Stomach (tissue), 9 donors: ENCODE measurements around the gene LRRC15. TPM values are rescaled to one million over a fixed set of nuclear protein-coding genes. Genes with fewer than 3 reads are reported as not detected.

ENCODE experiments used
- DNase-seq, 2 donors: peaks; one replicate each; pipeline versions ENCODE4 v3.0.0 to v3.0.0-alpha.2; 2013 to 2019
- H3K27ac ChIP-seq, 5 donors: fragments of 200-600 bp in 4 of 5; sonication (generic) in 4 of 5; one replicate each; pipeline ENCODE4 v1.5.1; 2013 to 2019; ENCODE audit warnings: mild to moderate bottlenecking in 1 of 5, moderate library complexity in 1 of 5
- H3K27me3 ChIP-seq, 3 donors: fragments of 200-600 bp; sonication (generic); one replicate each; pipeline ENCODE4 v1.5.1; 2017 to 2019; ENCODE audit warnings: mixed run types in 1 of 3
- H3K36me3 ChIP-seq, 4 donors: fragments of 200-600 bp; sonication (generic); 1 replicate in 3 of 4; 2 replicates in 1 of 4; pipeline ENCODE4 v1.5.1; 2016 to 2019
- H3K4me1 ChIP-seq, 4 donors: fragments of 200-600 bp; sonication (generic); one replicate each; pipeline ENCODE4 v1.5.1; 2016 to 2019
- H3K4me3 ChIP-seq, 4 donors: fragments of 200-600 bp; sonication (generic) in 3 of 4; one replicate each; pipeline ENCODE4 v1.5.1; 2016 to 2019; ENCODE audit warnings: mild to moderate bottlenecking in 1 of 4
- H3K9me3 ChIP-seq, 4 donors: fragments of 200-600 bp; sonication (generic); one replicate each; pipeline ENCODE4 v1.5.1; 2016 to 2019
- EP300 ChIP-seq: sonication (generic); formaldehyde crosslinking; IDR thresholded peaks from one replicate; pipeline ENCODE4 v1.6.1; 2017; ENCODE audit warnings: antibody characterized with exemption
- POLR2A ChIP-seq, 4 donors: fragments of 450-650 bp; IDR thresholded peaks; one replicate each; pipeline ENCODE4 v1.6.1; 2016; ENCODE audit warnings: antibody characterized with exemption in 4 of 4, control low read depth in 2 of 4, mild to moderate bottlenecking in 1 of 4, moderate library complexity in 1 of 4
- POLR2AphosphoS5 ChIP-seq, 3 donors: sonication (generic); formaldehyde crosslinking; IDR thresholded peaks; one replicate each; pipeline ENCODE4 v1.6.1; 2016; ENCODE audit warnings: antibody characterized with exemption in 3 of 3
- WGBS, 5 donors: extraction: QIAGEN DNeasy Blood & Tissue Kit in 3 of 5; methylation state at CpG; one replicate each; pipeline versions ENCODE4 v1.1.5 to v1.1.7; 2013 to 2018; 5-methylcytosine and 5-hydroxymethylcytosine counted together
- intact Hi-C: fragments of 100-400 bp; cut with DNase I; formaldehyde crosslinking; loops from one replicate; pipeline ENCODE4 v1.15.1; 2023; ENCODE audit warnings: low total_unique reads
- polyA plus RNA-seq, 3 donors: library from polyadenylated mRNA; stranded (reverse); fragments of 200-250 nt; gene quantifications; one replicate each; pipeline ENCODE4 v1.2.3, GENCODE V29; 2013
- total RNA-seq, 5 donors: library from RNA; depleted of rRNA; stranded (reverse); fragments of >200 nt; gene quantifications; one replicate each; pipeline versions ENCODE4 v1.1.0 to v1.2.3, GENCODE V29; 2014 to 2016
- TF ChIP-seq, protein P1 (sequence below), 7 experiments: fragments of 450-650 bp in 4 of 7; fragments of 200-600 bp in 3 of 7; sonication (generic) in 3 of 7; IDR thresholded peaks; one replicate each; pipeline ENCODE4 v1.5.1; 2016 to 2019; ENCODE audit warnings: antibody characterized with exemption in 7 of 7, control low read depth in 2 of 7, mild to moderate bottlenecking in 1 of 7
- donor health status: healthy with polysubstance abuse.
- donor health status: Bipolar disorder and iron deficiency.
- donor health status: healthy.

Gene LRRC15
- total and polyA plus RNA-seq, 8 donors, result 0.03 to 1.7 (median 0.43) TPM; not detected in 3

DNA sequence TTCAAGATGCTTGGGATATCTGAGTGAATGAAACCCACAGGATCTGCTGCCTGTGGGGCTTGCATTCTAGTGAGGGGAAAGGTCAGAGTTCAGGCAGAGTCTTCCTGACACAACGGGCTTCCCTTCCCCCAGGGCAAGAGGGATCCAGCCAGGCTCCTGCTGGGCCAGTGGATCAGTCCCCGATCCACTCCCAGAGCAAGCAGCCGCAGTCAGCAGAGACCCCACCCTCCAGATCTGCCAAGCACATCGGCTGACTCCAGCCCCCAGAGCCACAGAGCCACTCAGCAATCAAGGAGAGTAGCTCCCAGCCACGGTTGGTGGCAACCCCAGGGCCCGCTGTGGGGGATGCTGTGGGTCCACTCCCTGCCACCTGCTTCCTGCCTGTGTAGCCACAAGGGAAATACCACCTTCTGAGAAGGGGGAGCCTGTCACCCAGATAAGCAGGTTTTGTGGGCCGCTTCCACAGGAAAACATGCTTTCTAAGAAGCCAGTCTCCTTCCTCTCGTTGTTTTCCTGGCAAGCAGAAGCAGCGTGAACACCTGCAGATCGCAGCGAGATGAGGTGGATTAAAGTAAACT lies 63.3 kb downstream of the LRRC15 start:
- peaks cover 0 to 7% (median 0%) of the 10 kb centered on the region in 3 donors for H3K27me3 ChIP-seq
- 30 to 50% (median 36%) methylated on average over 6 to 11 of the region's 11 CpGs for WGBS, 5 donors
- peaks cover 0 to 12% (median 2%) of the 10 kb centered on the region in 4 donors for H3K4me1 ChIP-seq
- no peak overlapping the region for H3K4me3 ChIP-seq
- TF ChIP-seq EP300 (no peak), POLR2A (IDR thresholded peaks at IDR 0.05) (no peak), POLR2AphosphoS5 (IDR thresholded peaks at IDR 0.05) (no peak)
- TF ChIP-seq, protein P1, sequence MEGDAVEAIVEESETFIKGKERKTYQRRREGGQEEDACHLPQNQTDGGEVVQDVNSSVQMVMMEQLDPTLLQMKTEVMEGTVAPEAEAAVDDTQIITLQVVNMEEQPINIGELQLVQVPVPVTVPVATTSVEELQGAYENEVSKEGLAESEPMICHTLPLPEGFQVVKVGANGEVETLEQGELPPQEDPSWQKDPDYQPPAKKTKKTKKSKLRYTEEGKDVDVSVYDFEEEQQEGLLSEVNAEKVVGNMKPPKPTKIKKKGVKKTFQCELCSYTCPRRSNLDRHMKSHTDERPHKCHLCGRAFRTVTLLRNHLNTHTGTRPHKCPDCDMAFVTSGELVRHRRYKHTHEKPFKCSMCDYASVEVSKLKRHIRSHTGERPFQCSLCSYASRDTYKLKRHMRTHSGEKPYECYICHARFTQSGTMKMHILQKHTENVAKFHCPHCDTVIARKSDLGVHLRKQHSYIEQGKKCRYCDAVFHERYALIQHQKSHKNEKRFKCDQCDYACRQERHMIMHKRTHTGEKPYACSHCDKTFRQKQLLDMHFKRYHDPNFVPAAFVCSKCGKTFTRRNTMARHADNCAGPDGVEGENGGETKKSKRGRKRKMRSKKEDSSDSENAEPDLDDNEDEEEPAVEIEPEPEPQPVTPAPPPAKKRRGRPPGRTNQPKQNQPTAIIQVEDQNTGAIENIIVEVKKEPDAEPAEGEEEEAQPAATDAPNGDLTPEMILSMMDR (IDR thresholded peaks at IDR 0.05), result no peak
- intact Hi-C loops, result no loop called here
- no peak overlapping the region for H3K27ac ChIP-seq
- H3K9me3 ChIP-seq, result no peaks in the 10 kb centered on the region
- DNase-seq, result peak in 1 of 2 donors; percentile 72
- no peaks in the 10 kb centered on the region for H3K36me3 ChIP-seq

DNA sequence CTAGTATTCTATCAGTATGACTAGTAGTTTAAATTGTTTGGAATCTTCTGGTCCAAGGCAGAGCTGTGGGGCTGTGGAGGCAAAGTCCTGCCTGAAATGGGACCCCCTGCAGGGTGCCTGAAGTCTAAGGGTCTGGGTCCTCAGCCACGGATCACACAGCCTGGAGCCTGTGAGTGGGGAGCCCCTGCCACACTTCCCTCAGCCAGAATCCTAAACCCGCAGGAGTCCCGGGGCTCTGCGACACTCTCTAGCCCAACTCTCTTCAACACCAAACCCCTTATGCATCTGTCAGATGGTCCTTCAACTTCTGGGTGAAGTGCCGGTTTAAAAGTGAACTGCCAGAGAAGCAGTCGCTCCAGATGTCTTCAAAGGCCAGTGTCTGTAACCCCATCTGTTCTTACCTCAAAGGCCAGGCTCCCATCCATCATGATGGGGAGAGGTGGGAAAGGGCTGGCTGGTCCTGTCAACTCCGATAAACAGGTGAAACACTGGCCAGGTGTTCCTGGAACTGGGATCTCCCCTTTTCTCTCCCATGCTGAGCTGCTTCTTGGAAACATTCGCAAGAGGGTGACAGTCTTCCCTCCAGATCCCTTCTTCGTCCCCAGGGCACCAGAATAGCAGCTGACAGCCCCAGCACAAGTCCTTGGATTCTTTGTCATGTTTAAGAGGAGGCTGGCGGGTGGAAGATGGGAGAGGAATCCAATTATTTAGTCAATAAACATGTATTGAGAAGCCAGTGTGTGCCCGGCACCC lies 64.0 kb downstream of the LRRC15 start:
- no peak overlapping the region for H3K4me3 ChIP-seq
- H3K27ac ChIP-seq, result no peak overlapping the region
- TF ChIP-seq EP300 (no peak), POLR2A (IDR thresholded peaks at IDR 0.05) (no peak), POLR2AphosphoS5 (IDR thresholded peaks at IDR 0.05) (no peak)
- TF ChIP-seq, protein P1 (IDR thresholded peaks at IDR 0.05), result no peak
- H3K27me3 ChIP-seq, result peaks cover 0 to 7% (median 0%) of the 10 kb centered on the region in 3 donors
- DNase-seq, result no peak
- H3K4me1 ChIP-seq, result peaks cover 2 to 12% (median 7%) of the 10 kb centered on the region in 4 donors
- 89 to 96% (median 93%) methylated on average over 11 of the region's 11 CpGs for WGBS, 5 donors
- no peaks in the 10 kb centered on the region for H3K9me3 ChIP-seq
- H3K36me3 ChIP-seq, result no peaks in the 10 kb centered on the region
- intact Hi-C loops, result no loop called here

Other genes starting within 250 kb of the LRRC15 start
- gene HES1, start 233.6 kb downstream of the LRRC15 start, total RNA-seq, result 100 to 1,000 TPM in 1 of 5 donors, 10 to 100 TPM in 3, 1 to 10 TPM in 1; 4.7 to 101 (median 43.1) TPM
- gene HES1, start 233.6 kb downstream of the LRRC15 start, polyA plus RNA-seq, result 10 to 100 TPM; 20.5 to 54.5 (median 41.3) TPM
- gene CPN2, start 18.4 kb downstream of the LRRC15 start, total RNA-seq, result not detected
- not detected for gene CPN2, start 18.4 kb downstream of the LRRC15 start, polyA plus RNA-seq
- under 1 TPM in 1 of 5 donors, not detected in 4; 0.18 TPM for gene GP5, start 29.5 kb upstream of the LRRC15 start, total RNA-seq
- gene GP5, start 29.5 kb upstream of the LRRC15 start, polyA plus RNA-seq, result not detected
- gene ATP13A3, start 117.3 kb upstream of the LRRC15 start, total RNA-seq, result 100 to 1,000 TPM in 1 of 5 donors, 10 to 100 TPM in 4; 15.4 to 332 (median 33.0) TPM
- gene ATP13A3, start 117.3 kb upstream of the LRRC15 start, polyA plus RNA-seq, result 10 to 100 TPM; 11.2 to 11.9 (median 11.6) TPM